ENCODE results near the gene MBD3L1.

- no peak for TF ChIP-seq GATA2 (IDR thresholded peaks at IDR 0.05; ENCODE audit: low read depth, low read length)
- no peak for TF ChIP-seq GATA3 (IDR thresholded peaks at IDR 0.05; ENCODE audit: low read depth, low read length)
Measured at GRCh38 chr19:8835877-8836276, 3.7 kb downstream of the MBD3L1 start.
